ENCODE data around the gene TNIP3. TPM values are rescaled to one million over a fixed set of nuclear protein-coding genes. Genes with fewer than 3 reads are reported as not detected.
"Not testable (repeated sequence)": the region's sequence is repeated elsewhere in the genome, so short reads cannot be mapped to it uniquely, and the experiment has no call there.

The TNIP3 gene
- total and polyA plus RNA-seq, 2 donors: 2.1 to 3.5 TPM

- peak overlapping the region; percentile 64 to 96 for H3K27ac ChIP-seq (ENCODE audit: low read depth in 1 of 2, low read length in 1 of 2)
- DNase-seq (ENCODE audit: low read depth in 6 of 9, low spot score in 9 of 9): peak in 1 of 9 donors; percentile 44
- H3K9me3 ChIP-seq (ENCODE audit: control insufficient read depth in 2 of 2, insufficient read depth in 1 of 2, low read length in 1 of 2): no peaks in the 10 kb centered on the region
- H3K4me3 ChIP-seq (ENCODE audit: low read length in 2 of 2): no peak overlapping the region
- H3K27me3 ChIP-seq (ENCODE audit: control insufficient read depth in 2 of 2, insufficient read depth in 1 of 2, low read length in 1 of 2): no peaks in the 10 kb centered on the region
- H3K36me3 ChIP-seq (ENCODE audit: control insufficient read depth in 2 of 2, insufficient read depth in 2 of 2, low read length in 1 of 2): no peaks in the 10 kb centered on the region
- H3K4me1 ChIP-seq (ENCODE audit: control insufficient read depth in 2 of 2, insufficient read depth in 2 of 2, low read length in 2 of 2): peaks cover 13 to 14% of the 10 kb centered on the region in 2 donors
- 96% methylated on average over 3 of the region's 3 CpGs for WGBS
These were observed 19.2 kb upstream of the TNIP3 start for GRCh38 chr4:121183361-121183760.

- 33% methylated on average over 3 of the region's 3 CpGs for WGBS
- peak overlapping the region; percentile 89 to 96 for H3K27ac ChIP-seq (ENCODE audit: low read depth in 1 of 2, low read length in 1 of 2)
- peak overlapping the region; percentile 23 to 44 for H3K4me3 ChIP-seq (ENCODE audit: low read length in 2 of 2)
- no peaks in the 10 kb centered on the region for H3K9me3 ChIP-seq (ENCODE audit: control insufficient read depth in 2 of 2, insufficient read depth in 1 of 2, low read length in 1 of 2)
- no peaks in the 10 kb centered on the region for H3K27me3 ChIP-seq (ENCODE audit: control insufficient read depth in 2 of 2, insufficient read depth in 1 of 2, low read length in 1 of 2)
- DNase-seq (ENCODE audit: low read depth in 6 of 9, low spot score in 9 of 9): peak in 8 of 9 donors; percentile 40 to 91 (median 72)
- H3K4me1 ChIP-seq (ENCODE audit: control insufficient read depth in 2 of 2, insufficient read depth in 2 of 2, low read length in 2 of 2): peaks cover 13 to 14% of the 10 kb centered on the region in 2 donors
- H3K36me3 ChIP-seq (ENCODE audit: control insufficient read depth in 2 of 2, insufficient read depth in 2 of 2, low read length in 1 of 2): no peaks in the 10 kb centered on the region
These were observed 18.2 kb upstream of the TNIP3 start for GRCh38 chr4:121182296-121182695.

GRCh38 chr4:121181493-121181892, 17.4 kb upstream of the TNIP3 start:
- WGBS: 92% methylated on average over 1 of the region's 1 CpG
- Histone ChIP-seq H3K36me3 (ENCODE audit: control insufficient read depth in 2 of 2, insufficient read depth in 2 of 2, low read length in 1 of 2) (no peaks in the 10 kb centered on the region), H3K27me3 (ENCODE audit: control insufficient read depth in 2 of 2, insufficient read depth in 1 of 2, low read length in 1 of 2) (no peaks in the 10 kb centered on the region), H3K4me1 (ENCODE audit: control insufficient read depth in 2 of 2, insufficient read depth in 2 of 2, low read length in 2 of 2) (peaks cover 13 to 14% of the 10 kb centered on the region in 2 donors), H3K9me3 (ENCODE audit: control insufficient read depth in 2 of 2, insufficient read depth in 1 of 2, low read length in 1 of 2) (no peaks in the 10 kb centered on the region), H3K27ac (ENCODE audit: low read depth in 1 of 2, low read length in 1 of 2) (peak overlapping the region; percentile 44 to 96), H3K4me3 (ENCODE audit: low read length in 2 of 2) (peak overlapping the region; percentile 23 to 31)
- DNase-seq (ENCODE audit: low read depth in 6 of 9, low spot score in 9 of 9): peak in 1 of 9 donors; percentile 50

- Histone ChIP-seq H3K27ac (ENCODE audit: low read depth in 1 of 2, low read length in 1 of 2) (peak overlapping the region; percentile 44 to 96), H3K27me3 (ENCODE audit: control insufficient read depth in 2 of 2, insufficient read depth in 1 of 2, low read length in 1 of 2) (no peaks in the 10 kb centered on the region), H3K4me3 (ENCODE audit: low read length in 2 of 2) (no peak overlapping the region), H3K9me3 (ENCODE audit: control insufficient read depth in 2 of 2, insufficient read depth in 1 of 2, low read length in 1 of 2) (no peaks in the 10 kb centered on the region), H3K36me3 (ENCODE audit: control insufficient read depth in 2 of 2, insufficient read depth in 2 of 2, low read length in 1 of 2) (no peaks in the 10 kb centered on the region), H3K4me1 (ENCODE audit: control insufficient read depth in 2 of 2, insufficient read depth in 2 of 2, low read length in 2 of 2) (peaks cover 13 to 14% of the 10 kb centered on the region in 2 donors)
- DNase-seq (ENCODE audit: low read depth in 6 of 9, low spot score in 9 of 9): no peak
- 75% methylated on average over 3 of the region's 3 CpGs for WGBS
These were observed 16.4 kb upstream of the TNIP3 start for GRCh38 chr4:121180558-121180957.

GRCh38 chr4:121177246-121178137, 13.4 kb upstream of the TNIP3 start:
- Histone ChIP-seq H3K4me1 (ENCODE audit: control insufficient read depth in 2 of 2, insufficient read depth in 2 of 2, low read length in 2 of 2) (peaks cover 3 to 7% of the 10 kb centered on the region in 2 donors), H3K36me3 (ENCODE audit: control insufficient read depth in 2 of 2, insufficient read depth in 2 of 2, low read length in 1 of 2) (no peaks in the 10 kb centered on the region), H3K4me3 (ENCODE audit: low read length in 2 of 2) (no peak overlapping the region), H3K27me3 (ENCODE audit: control insufficient read depth in 2 of 2, insufficient read depth in 1 of 2, low read length in 1 of 2) (peaks cover 0 to 2% of the 10 kb centered on the region in 2 donors), H3K9me3 (ENCODE audit: control insufficient read depth in 2 of 2, insufficient read depth in 1 of 2, low read length in 1 of 2) (no peaks in the 10 kb centered on the region), H3K27ac (ENCODE audit: low read depth in 1 of 2, low read length in 1 of 2) (no peak overlapping the region)
- no peak for DNase-seq (ENCODE audit: low read depth in 6 of 9, low spot score in 9 of 9)
- WGBS: 65% methylated on average over 3 of the region's 3 CpGs

GRCh38 chr4:121176082-121176934, 12.2 kb upstream of the TNIP3 start:
- DNase-seq (ENCODE audit: low read depth in 6 of 9, low spot score in 9 of 9): no peak
- peaks cover 0 to 2% of the 10 kb centered on the region in 2 donors for H3K27me3 ChIP-seq (ENCODE audit: control insufficient read depth in 2 of 2, insufficient read depth in 1 of 2, low read length in 1 of 2)
- no peak overlapping the region for H3K27ac ChIP-seq (ENCODE audit: low read depth in 1 of 2, low read length in 1 of 2)
- H3K9me3 ChIP-seq (ENCODE audit: control insufficient read depth in 2 of 2, insufficient read depth in 1 of 2, low read length in 1 of 2): no peaks in the 10 kb centered on the region
- peaks cover 0 to 7% of the 10 kb centered on the region in 2 donors for H3K4me1 ChIP-seq (ENCODE audit: control insufficient read depth in 2 of 2, insufficient read depth in 2 of 2, low read length in 2 of 2)
- 43% methylated on average over 3 of the region's 3 CpGs for WGBS
- H3K36me3 ChIP-seq (ENCODE audit: control insufficient read depth in 2 of 2, insufficient read depth in 2 of 2, low read length in 1 of 2): no peaks in the 10 kb centered on the region
- no peak overlapping the region for H3K4me3 ChIP-seq (ENCODE audit: low read length in 2 of 2)

GRCh38 chr4:121171477-121171876, 7.4 kb upstream of the TNIP3 start:
- not testable (repeated sequence) for H3K4me3 ChIP-seq (ENCODE audit: low read length in 2 of 2); H3K9me3 ChIP-seq (ENCODE audit: control insufficient read depth in 2 of 2, insufficient read depth in 1 of 2, low read length in 1 of 2); H3K36me3 ChIP-seq (ENCODE audit: control insufficient read depth in 2 of 2, insufficient read depth in 2 of 2, low read length in 1 of 2); H3K4me1 ChIP-seq (ENCODE audit: control insufficient read depth in 2 of 2, insufficient read depth in 2 of 2, low read length in 2 of 2); H3K27me3 ChIP-seq (ENCODE audit: control insufficient read depth in 2 of 2, insufficient read depth in 1 of 2, low read length in 1 of 2); DNase-seq (ENCODE audit: low read depth in 6 of 9, low spot score in 9 of 9); H3K27ac ChIP-seq (ENCODE audit: low read depth in 1 of 2, low read length in 1 of 2)
- WGBS: 97% methylated on average over 3 of the region's 3 CpGs

- H3K36me3 ChIP-seq (ENCODE audit: control insufficient read depth in 2 of 2, insufficient read depth in 2 of 2, low read length in 1 of 2): no peaks in the 10 kb centered on the region
- no peak overlapping the region for H3K4me3 ChIP-seq (ENCODE audit: low read length in 2 of 2)
- DNase-seq (ENCODE audit: low read depth in 6 of 9, low spot score in 9 of 9): no peak
- no peak overlapping the region for H3K27ac ChIP-seq (ENCODE audit: low read depth in 1 of 2, low read length in 1 of 2)
- peaks cover 0 to 6% of the 10 kb centered on the region in 2 donors for H3K4me1 ChIP-seq (ENCODE audit: control insufficient read depth in 2 of 2, insufficient read depth in 2 of 2, low read length in 2 of 2)
- H3K9me3 ChIP-seq (ENCODE audit: control insufficient read depth in 2 of 2, insufficient read depth in 1 of 2, low read length in 1 of 2): no peaks in the 10 kb centered on the region
- no peaks in the 10 kb centered on the region for H3K27me3 ChIP-seq (ENCODE audit: control insufficient read depth in 2 of 2, insufficient read depth in 1 of 2, low read length in 1 of 2)
- 91% methylated on average over 6 of the region's 6 CpGs for WGBS
These were observed 4.5 kb upstream of the TNIP3 start for GRCh38 chr4:121168446-121169281.

Data from thymus (tissue), 11 donors.